Astrocyte (in vitro differentiated cells and primary cell): ENCODE measurements around the gene NOD1. TPM values are rescaled to one million over a fixed set of nuclear protein-coding genes. Genes with fewer than 3 reads are reported as not detected.

Source experiments
- DNase-seq: peaks from one replicate; pipeline ENCODE4 v3.0.0-alpha.2; 2010; ENCODE audit warnings: low read depth
- FAIRE-seq: peaks from 2 replicates; lab custom pipeline; 2011; peaks lifted over from hg19 to GRCh38; lab: Jason Lieb, UNC
- H2AFZ ChIP-seq: 2 replicates; pipeline ENCODE4 v1.6.0; 2012; ENCODE audit warnings: low read depth, low read length, inconsistent platforms
- H3K27ac ChIP-seq: 2 replicates; pipeline ENCODE4 v1.5.1; 2011; ENCODE audit warnings: low read depth, low read length, inconsistent platforms
- H3K27me3 ChIP-seq: 2 replicates; pipeline ENCODE4 v1.6.0; 2011; ENCODE audit warnings: low read length, inconsistent platforms; ENCODE audit not compliant: insufficient read depth
- H3K36me3 ChIP-seq: 2 replicates; pipeline ENCODE4 v1.5.1; 2011; ENCODE audit warnings: low read length, inconsistent platforms; ENCODE audit not compliant: insufficient read depth
- H3K4me1 ChIP-seq: 2 replicates; pipeline ENCODE4 v1.5.1; 2011; ENCODE audit warnings: low read length, inconsistent platforms; ENCODE audit not compliant: insufficient read depth
- H3K4me2 ChIP-seq: 2 replicates; pipeline ENCODE4 v1.6.0; 2012; ENCODE audit warnings: low read length, inconsistent platforms
- H3K4me3 ChIP-seq: 2 replicates; pipeline ENCODE4 v1.5.1; 2011; ENCODE audit warnings: low read depth, mild to moderate bottlenecking, low read length, inconsistent platforms; ENCODE audit not compliant: insufficient read depth
- H3K79me2 ChIP-seq: 2 replicates; pipeline ENCODE4 v1.6.0; 2012; ENCODE audit warnings: mild to moderate bottlenecking, low read length, inconsistent platforms; ENCODE audit not compliant: insufficient read depth
- H3K9ac ChIP-seq: 2 replicates; pipeline ENCODE4 v1.6.0; 2012; ENCODE audit warnings: mild to moderate bottlenecking, low read length, inconsistent platforms
- H3K9me3 ChIP-seq: 2 replicates; pipeline ENCODE4 v1.5.1; 2012; ENCODE audit warnings: low read depth, mild to moderate bottlenecking, low read length, inconsistent platforms; ENCODE audit not compliant: insufficient read depth
- H4K20me1 ChIP-seq: 2 replicates; pipeline ENCODE4 v1.6.0; 2012; ENCODE audit warnings: low read length, inconsistent platforms; ENCODE audit not compliant: insufficient read depth
- H3K27ac Mint-ChIP-seq: one replicate; pipeline ENCODE4 v1.8.0; 2021; ENCODE audit warnings: mild to moderate bottlenecking, mixed read lengths; ENCODE audit not compliant: unreplicated experiment
- H3K27me3 Mint-ChIP-seq: one replicate; pipeline ENCODE4 v1.8.0; 2021; ENCODE audit warnings: low read depth, mixed read lengths; ENCODE audit not compliant: unreplicated experiment
- H3K36me3 Mint-ChIP-seq: one replicate; pipeline ENCODE4 v1.8.0; 2021; ENCODE audit warnings: low read depth, mixed read lengths; ENCODE audit not compliant: unreplicated experiment
- H3K4me1 Mint-ChIP-seq: one replicate; pipeline ENCODE4 v1.8.0; 2021; ENCODE audit warnings: low read depth, mixed read lengths; ENCODE audit not compliant: unreplicated experiment
- H3K4me3 Mint-ChIP-seq: one replicate; pipeline ENCODE4 v1.8.0; 2021; ENCODE audit warnings: mild to moderate bottlenecking, moderate library complexity, mixed read lengths; ENCODE audit not compliant: unreplicated experiment
- H3K9me3 Mint-ChIP-seq: one replicate; pipeline ENCODE4 v1.8.0; 2021; ENCODE audit warnings: mild to moderate bottlenecking, mixed read lengths; ENCODE audit not compliant: unreplicated experiment
- EZH2 ChIP-seq: IDR thresholded peaks from 2 replicates; pipeline ENCODE4 v1.6.1; 2012; ENCODE audit warnings: mild to moderate bottlenecking, low read length, inconsistent platforms; ENCODE audit not compliant: insufficient read depth
- total RNA-seq: library from RNA; stranded (reverse); gene quantifications from 2 replicates; pipeline ENCODE4 v1.2.1, GENCODE V29; 2021
- TF ChIP-seq, protein P1 (sequence below): IDR thresholded peaks from 2 replicates; pipeline ENCODE4 v1.5.1; 2011; ENCODE audit warnings: low read depth, mild to moderate bottlenecking, inconsistent platforms, low read length, moderate library complexity; ENCODE audit not compliant: insufficient read depth

Gene NOD1
- total RNA-seq, 1 donor from 2014 or later: 9.7 TPM

DNA sequence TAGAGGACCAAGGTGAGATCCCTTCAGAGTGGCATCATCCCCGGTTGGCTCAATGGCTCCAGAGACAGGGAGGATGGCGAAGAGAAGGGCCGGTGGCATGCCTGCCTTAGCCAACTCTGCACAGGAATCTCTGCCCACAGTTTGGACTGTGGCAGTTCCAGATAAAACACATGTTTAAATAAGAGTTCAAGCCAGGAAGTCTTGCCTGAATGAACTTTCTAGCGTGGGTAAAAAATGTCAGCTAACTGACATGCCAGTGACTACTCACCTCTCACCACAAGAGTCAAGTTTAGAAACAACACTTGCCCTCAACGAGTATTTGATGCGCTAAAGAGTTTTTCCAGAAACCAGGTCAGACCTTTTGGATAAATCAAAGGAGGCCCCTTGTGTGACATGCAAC is 3.0 kb downstream of the NOD1 start:
- H3K9me3 ChIP-seq: no peaks in the 10 kb centered on the region
- H3K79me2 ChIP-seq: peaks cover 32% of the 10 kb centered on the region
- DNase-seq (peak; percentile 42), FAIRE-seq (no peak)
- H4K20me1 ChIP-seq: no peaks in the 10 kb centered on the region
- peaks cover 11% of the 10 kb centered on the region for H3K36me3 Mint-ChIP-seq
- H2AFZ ChIP-seq: no peak overlapping the region
- H3K4me3 ChIP-seq: no peak overlapping the region
- H3K27me3 Mint-ChIP-seq: peaks cover 4% of the 10 kb centered on the region
- peaks cover 51% of the 10 kb centered on the region for H3K4me1 Mint-ChIP-seq
- no peak overlapping the region for H3K27ac Mint-ChIP-seq
- H3K4me3 Mint-ChIP-seq: no peak overlapping the region
- H3K36me3 ChIP-seq: no peaks in the 10 kb centered on the region
- peaks cover 35% of the 10 kb centered on the region for H3K4me1 ChIP-seq
- H3K9me3 Mint-ChIP-seq: no peaks in the 10 kb centered on the region
- no peaks in the 10 kb centered on the region for H3K27me3 ChIP-seq
- H3K27ac ChIP-seq: no peak overlapping the region
- no peak for TF ChIP-seq EZH2
- TF ChIP-seq, protein P1, sequence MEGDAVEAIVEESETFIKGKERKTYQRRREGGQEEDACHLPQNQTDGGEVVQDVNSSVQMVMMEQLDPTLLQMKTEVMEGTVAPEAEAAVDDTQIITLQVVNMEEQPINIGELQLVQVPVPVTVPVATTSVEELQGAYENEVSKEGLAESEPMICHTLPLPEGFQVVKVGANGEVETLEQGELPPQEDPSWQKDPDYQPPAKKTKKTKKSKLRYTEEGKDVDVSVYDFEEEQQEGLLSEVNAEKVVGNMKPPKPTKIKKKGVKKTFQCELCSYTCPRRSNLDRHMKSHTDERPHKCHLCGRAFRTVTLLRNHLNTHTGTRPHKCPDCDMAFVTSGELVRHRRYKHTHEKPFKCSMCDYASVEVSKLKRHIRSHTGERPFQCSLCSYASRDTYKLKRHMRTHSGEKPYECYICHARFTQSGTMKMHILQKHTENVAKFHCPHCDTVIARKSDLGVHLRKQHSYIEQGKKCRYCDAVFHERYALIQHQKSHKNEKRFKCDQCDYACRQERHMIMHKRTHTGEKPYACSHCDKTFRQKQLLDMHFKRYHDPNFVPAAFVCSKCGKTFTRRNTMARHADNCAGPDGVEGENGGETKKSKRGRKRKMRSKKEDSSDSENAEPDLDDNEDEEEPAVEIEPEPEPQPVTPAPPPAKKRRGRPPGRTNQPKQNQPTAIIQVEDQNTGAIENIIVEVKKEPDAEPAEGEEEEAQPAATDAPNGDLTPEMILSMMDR: no peak
- H3K4me2 ChIP-seq: no peak overlapping the region
- H3K9ac ChIP-seq: no peak overlapping the region

DNA sequence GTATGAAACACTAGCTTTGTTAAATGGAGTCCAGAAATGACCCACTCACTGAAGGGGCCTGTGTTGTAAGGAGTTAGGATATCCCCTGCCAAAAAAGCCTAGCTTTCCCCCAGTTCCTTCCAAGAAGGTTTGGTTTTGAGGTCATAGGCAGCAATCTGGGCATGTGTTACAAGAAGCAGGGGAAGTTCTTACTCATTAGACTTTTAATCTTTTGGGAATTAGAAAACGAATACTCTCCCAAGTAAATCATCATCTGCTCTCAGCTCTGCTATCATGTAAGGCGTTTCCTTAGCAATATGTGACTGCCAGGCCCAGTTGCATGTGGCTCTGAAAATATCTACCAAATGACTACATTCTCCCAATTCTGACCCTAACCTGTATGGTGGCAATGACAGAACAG is 3.7 kb downstream of the NOD1 start:
- peaks cover 4% of the 10 kb centered on the region for H3K27me3 Mint-ChIP-seq
- no peak overlapping the region for H3K4me3 Mint-ChIP-seq
- H3K4me2 ChIP-seq: no peak overlapping the region

DNA sequence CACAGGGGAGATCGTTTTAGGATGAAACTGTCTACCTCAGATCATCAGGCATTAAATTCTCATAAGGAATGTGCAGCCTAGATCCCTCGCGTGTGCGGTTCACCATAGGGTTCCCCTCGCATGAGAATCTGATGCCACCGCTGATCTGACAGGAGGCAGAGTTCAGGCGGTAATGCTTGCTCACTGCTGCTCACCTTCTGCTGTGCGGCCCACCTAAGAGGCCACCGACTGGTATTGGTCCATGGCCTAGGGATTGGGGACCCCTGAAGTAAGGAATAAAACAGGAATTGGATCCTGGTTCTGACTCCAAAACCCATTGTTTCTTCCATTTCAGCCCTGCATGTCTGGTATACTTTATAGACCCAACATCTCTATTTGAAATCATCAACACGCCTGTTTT is 4.1 kb downstream of the NOD1 start:
- no peak for TF ChIP-seq EZH2
- TF ChIP-seq, protein P1: no peak
- DNase-seq: no peak
- H3K36me3 ChIP-seq: no peaks in the 10 kb centered on the region
- H3K4me3 ChIP-seq: no peak overlapping the region
- no peak overlapping the region for H3K4me2 ChIP-seq
- H3K9me3 ChIP-seq: no peaks in the 10 kb centered on the region
- H3K27me3 ChIP-seq: no peaks in the 10 kb centered on the region
- FAIRE-seq: no peak
- H3K27ac Mint-ChIP-seq: no peak overlapping the region
- H3K27me3 Mint-ChIP-seq: peaks cover under 1% of the 10 kb centered on the region
- peaks cover 56% of the 10 kb centered on the region for H3K4me1 Mint-ChIP-seq
- no peak overlapping the region for H3K9ac ChIP-seq
- peaks cover 37% of the 10 kb centered on the region for H3K79me2 ChIP-seq
- H3K27ac ChIP-seq: no peak overlapping the region
- no peak overlapping the region for H3K4me3 Mint-ChIP-seq
- peaks cover 46% of the 10 kb centered on the region for H3K4me1 ChIP-seq
- no peak overlapping the region for H2AFZ ChIP-seq
- H3K9me3 Mint-ChIP-seq: no peaks in the 10 kb centered on the region
- H3K36me3 Mint-ChIP-seq: peaks cover 11% of the 10 kb centered on the region
- H4K20me1 ChIP-seq: no peaks in the 10 kb centered on the region

More for the DNA sequence above, 3.7 kb downstream of the NOD1 start:
- no peaks in the 10 kb centered on the region for H3K36me3 ChIP-seq
- no peaks in the 10 kb centered on the region for H3K9me3 ChIP-seq
- no peak overlapping the region for H2AFZ ChIP-seq
- H3K9ac ChIP-seq: no peak overlapping the region
- TF ChIP-seq, protein P1: no peak
- TF ChIP-seq EZH2: no peak
- H3K27ac Mint-ChIP-seq: no peak overlapping the region
- no peaks in the 10 kb centered on the region for H3K9me3 Mint-ChIP-seq
- H3K4me1 Mint-ChIP-seq: peaks cover 56% of the 10 kb centered on the region
- H3K36me3 Mint-ChIP-seq: peaks cover 11% of the 10 kb centered on the region
- no peak overlapping the region for H3K4me3 ChIP-seq
- peak; percentile 96 for DNase-seq
- H3K79me2 ChIP-seq: peaks cover 37% of the 10 kb centered on the region
- no peaks in the 10 kb centered on the region for H4K20me1 ChIP-seq
- H3K27ac ChIP-seq: peak overlapping the region; percentile 12
- no peak for FAIRE-seq
- H3K27me3 ChIP-seq: no peaks in the 10 kb centered on the region
- H3K4me1 ChIP-seq: peaks cover 42% of the 10 kb centered on the region
